ENCODE results near the gene RBL2. TPM values are rescaled to one million over a fixed set of nuclear protein-coding genes. Genes with fewer than 3 reads are reported as not detected.

RBL2 gene
- total RNA-seq, 1 donor from 2014 or later: 30.0 TPM

DNA sequence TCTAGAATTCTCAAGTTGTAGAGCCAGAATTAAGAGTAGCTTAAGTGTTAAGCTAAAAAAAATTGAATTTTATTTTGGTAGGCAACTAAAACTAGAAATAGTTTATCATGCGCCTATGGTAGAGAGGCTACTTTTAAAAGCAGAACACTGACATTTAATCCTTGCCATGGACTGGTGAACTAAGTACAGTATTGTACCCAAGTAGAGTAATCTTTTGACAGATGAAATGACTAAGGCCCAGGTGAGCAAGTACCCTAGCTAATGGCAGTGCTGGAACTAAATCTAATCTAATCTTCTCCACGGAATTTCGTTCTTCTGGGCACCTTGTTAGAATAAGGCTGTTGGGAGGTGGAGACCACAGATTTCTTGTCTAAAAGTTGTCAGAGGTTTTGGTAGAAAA, 11.8 kb downstream of the RBL2 start:
- DNase-seq (ENCODE audit: low read depth, low spot score): no peak

DNA sequence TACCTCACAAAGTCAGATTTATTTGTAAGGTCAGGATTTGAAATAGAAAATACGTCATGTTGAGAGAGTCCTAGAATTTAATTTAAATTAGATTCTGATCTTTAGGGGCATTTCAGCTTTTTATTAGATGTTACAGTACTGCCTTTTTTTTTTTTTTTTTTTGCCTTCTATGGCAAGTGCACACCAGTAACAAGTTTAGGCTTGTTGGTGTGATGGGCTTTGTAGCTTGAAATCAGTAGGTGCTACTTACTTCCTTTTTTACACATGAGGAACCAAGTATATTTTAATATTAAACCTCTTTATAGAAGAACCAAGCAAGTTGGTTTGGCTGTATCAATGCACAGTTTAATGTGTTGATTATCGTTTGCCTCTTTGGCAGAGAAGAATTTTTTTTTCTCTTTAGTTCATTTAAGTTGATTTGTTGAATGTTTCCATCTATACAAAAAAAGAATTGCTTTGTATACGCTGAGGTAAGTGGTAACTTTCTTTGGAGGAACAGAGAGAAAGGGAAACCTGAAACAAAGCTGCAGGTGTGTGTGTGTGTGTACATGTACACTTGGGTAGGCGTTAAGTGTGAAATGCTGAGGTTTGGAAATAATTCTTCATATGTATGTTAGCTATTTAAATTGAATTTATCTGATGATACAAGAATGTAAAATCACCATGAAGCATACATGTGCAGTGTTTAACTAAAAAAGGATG, 15.7 kb downstream of the RBL2 start:
- DNase-seq (ENCODE audit: low read depth, low spot score): no peak

DNA sequence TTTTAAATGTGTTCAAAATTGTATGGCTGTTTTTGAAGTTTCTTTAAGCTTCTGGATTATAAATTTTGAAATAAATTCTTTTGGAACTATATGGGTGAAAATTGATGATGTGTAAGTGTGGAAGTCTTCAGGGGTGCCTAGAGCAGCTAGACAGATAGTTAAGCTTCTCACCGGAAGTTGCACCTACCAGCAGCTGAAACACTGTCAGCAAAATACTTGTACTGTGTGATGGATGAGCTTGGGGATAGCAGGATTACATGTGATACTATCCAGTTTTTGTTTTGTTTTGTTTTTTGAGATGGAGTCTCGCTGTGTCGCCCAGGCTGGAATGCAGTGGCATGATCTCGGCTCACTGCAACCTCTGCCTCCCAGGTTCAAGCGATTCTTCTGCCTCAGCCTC, 19.7 kb downstream of the RBL2 start:
- DNase-seq (ENCODE audit: low read depth, low spot score): no peak

DNA sequence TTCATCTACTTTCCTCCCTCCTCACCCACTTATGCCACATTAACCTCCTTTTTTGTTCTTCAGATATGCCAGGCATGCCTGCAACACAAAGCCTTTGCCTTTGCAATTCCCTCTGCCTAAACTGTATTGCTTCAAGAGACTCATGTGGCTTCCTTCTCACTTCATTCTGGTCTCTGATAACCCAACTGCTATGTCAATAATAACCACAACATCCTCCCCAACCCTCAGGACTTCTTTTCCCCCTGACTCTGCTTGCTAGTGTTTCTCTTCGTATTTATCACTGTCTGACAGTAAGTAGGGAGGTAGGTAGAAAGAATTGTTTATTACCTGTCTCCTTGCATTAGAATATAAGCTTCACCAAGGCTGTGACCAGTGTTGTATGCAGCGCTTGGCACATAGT, 22.4 kb downstream of the RBL2 start:
- no peak for DNase-seq (ENCODE audit: low read depth, low spot score)

DNA sequence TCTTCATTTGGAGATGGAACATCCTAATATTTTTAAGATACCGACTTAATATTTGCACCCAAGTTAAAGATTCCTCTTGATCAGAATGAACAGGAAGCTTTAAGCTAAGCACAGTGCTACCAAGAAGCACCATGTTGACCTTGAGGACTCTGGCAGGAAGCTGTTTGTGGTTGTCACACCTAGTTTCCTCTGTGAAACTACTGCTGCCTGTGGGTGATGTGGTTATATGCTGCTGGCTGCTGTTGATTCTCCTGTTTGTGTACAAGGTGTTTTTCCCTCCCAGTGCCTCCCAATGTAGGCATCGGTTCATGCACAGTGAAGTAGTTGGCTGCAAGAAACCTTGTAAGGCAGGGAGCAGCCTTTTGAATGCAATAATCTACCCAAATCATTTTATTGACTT, 23.4 kb downstream of the RBL2 start:
- DNase-seq (ENCODE audit: low read depth, low spot score): no peak

DNA sequence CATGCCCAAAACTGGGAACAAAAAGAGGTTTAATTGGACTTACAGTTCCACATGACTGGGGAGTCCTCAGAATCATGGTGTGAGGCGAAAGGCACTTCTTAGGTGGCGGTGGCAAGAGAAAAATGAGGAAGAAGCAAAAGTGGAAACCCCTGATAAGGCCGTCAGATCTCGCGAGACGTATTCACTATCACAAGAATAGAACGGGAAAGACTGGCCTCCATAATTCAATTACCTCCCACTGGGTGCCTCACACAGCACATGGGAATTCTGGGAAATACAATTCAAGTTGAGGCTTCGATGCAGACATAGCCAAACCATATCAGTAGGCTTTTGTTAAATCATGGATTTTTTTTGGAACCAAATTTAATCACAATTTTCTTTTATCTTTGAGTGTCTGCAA, 24.4 kb downstream of the RBL2 start:
- DNase-seq (ENCODE audit: low read depth, low spot score): no peak

DNA sequence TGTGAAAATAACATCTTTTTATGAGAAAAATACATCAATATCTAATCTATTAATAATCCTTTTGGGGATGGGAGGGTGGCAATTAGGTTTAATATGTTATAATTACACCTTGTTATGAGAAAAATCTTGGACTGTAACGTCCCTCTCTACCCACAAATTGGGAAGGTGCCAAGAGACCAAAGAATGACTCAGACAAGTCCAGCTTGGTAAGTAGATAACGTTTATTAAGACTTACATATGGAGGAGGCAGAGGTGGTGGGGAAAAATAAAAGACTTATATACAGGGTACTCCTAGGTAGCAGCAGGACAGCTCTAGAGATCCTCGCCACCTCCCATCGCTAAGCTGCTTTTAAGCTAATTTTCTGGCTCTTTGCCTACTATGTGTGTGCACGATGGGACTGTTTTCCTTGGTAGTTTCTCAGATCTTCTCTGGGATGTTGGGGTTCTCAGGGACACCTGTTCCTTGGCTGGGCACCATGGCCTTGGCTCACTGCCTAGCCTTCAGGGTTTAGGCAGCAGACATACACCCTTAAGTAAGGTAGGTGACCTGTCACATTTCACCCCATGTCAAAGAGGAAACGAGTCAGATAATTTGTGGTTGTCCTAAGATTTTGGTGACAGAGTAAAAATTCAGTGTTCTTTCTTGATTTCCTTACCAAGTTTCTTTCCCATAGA, 31.5 kb downstream of the RBL2 start:
- DNase-seq (ENCODE audit: low read depth, low spot score): peak; percentile 58

DNA sequence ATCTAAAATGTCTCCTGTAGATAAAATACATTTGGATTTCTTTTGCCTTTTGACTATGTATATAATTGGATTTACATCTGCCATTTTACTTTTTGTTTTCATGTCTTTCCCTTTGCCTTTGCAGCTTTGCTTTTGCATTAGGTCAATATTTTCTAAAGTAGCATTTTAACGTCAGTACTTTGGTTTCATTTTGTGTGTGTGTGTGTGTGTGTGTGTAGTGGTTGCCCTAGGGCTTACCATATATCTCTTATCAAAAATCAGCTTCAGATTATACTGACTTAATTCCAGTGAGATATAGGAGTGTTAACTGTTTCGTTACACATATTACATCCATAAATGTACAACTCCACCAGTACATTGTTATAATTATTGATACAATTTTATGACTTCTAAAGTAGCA, 42.6 kb downstream of the RBL2 start:
- no peak for DNase-seq (ENCODE audit: low read depth, low spot score)

DNA sequence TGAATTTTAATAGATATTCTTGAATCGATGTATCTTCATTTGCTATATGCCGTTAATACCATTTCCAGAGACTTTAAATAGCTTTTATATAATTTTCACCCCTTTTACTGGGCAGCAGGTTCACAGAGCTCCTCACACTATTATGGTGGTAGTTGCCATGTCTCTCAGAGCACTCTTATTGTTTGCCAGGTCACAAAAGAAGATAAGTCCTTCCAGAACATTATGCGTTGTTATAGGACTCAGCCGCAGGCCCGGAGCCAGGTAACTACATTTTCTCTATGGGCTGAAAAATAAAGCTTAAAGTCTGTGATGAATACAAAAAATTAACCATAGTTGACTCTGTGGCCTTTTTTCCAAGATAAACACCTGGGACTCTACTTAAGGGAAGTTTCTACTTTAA, 44.7 kb downstream of the RBL2 start:
- DNase-seq (ENCODE audit: low read depth, low spot score): no peak

DNA sequence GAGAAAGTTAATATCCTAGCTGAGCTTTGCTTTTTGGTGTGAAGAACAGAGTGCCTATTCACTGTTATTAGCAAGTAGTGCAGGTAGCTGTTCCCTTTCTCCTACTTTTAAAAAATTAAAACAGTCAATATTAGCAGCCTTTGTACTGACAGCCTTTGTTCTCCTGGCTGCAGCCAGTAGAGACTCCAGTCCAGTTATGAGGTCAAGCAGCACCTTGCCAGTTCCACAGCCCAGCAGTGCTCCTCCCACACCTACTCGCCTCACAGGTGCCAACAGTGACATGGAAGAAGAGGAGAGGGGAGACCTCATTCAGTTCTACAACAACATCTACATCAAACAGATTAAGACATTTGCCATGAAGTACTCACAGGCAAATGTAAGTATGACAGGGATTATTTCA, 46.1 kb downstream of the RBL2 start:
- DNase-seq (ENCODE audit: low read depth, low spot score): no peak

DNA sequence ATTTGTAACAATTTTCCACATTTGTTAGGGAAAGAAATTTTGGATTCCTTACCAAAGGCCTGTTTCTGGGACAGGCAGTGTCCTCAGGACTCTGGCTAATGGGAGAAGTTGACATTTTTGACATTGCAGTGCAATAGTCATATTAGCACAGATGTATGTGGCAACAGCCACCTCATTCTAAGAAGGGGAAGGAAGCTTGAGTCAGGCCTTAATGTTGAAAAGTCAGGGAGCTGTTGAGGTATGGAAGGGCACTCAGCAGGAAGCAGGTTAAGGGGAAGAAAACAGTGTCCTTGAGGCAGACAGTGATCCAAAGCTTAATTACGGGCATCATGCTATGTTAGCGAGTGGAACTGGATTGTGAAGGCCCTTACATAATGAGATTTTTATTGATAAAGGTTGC, 47.9 kb downstream of the RBL2 start:
- no peak for DNase-seq (ENCODE audit: low read depth, low spot score)

DNA sequence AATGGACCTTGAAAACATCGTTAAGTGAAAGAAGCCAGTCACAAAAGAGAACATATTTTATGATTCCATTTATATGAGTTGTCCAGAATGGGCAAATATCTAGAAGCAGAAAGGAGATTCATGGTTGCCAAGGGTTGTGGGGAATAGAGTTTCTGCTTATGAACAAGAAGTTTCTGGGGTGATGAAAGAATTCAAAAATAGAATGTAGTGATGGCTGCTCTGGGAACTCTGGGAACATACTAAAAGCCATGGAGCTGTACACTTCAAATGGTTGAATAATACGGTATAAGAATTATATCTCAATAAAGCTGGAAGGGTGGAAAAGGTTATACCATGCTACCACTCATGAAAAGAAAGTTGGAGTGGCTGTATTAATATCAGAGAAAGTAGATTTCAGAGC, 50.3 kb downstream of the RBL2 start:
- DNase-seq (ENCODE audit: low read depth, low spot score): no peak

DNA sequence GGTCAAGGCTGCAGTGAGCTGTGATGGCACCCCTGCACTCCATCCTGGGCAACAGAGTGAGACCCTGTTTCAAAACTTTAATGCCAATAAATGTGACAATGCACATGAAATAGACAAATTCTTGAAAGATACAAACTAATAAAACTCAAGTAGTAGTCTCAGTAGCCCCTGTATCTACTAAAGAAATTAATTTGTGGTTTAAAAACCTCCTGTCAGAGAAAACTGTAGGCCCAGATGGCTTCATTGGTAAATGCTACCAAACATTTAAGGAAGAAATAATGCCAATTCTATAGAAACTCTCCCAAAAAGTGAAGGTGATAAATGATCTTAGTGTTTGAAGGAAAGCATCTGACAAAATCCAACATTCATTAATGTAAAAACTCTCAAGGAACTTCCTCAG, 52.0 kb downstream of the RBL2 start:
- DNase-seq (ENCODE audit: low read depth, low spot score): no peak

DNA sequence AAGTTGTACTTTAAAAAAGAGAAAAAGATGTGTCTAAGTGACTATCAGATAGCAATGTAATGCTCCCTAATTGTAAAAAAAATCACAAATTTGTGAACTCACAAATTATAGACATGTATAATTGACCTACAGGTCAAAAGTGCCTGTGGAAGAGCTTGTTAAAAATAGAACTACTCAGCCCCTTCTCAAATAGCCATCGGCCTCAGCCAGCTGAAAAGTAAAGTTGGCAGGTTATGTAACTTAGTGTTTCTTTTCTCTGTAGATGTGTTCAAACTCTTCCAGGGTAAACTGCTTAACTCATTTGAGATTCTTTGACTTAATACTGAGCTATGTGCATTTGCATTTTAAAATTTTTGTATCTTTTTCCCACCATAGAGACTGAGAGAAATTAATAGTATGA, 55.5 kb downstream of the RBL2 start:
- DNase-seq (ENCODE audit: low read depth, low spot score): no peak

DNA sequence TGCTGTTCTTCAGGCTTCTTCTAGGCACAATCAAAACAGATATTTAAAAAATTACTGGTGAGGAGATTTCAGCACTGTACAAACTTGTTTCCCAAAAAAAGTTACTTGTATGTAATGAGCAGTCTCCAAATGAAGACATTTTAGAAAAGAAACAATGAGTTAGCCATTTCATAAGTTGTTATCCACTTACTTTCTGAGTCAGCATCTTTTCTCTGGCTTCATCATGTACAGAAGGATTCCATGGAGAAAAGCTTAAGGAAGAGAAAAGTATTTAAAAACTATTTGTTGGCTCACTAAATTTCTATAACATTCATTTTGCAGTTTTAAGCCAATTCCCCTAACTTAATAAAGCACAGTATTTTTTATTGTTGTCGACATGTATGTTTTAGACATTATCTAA, 58.2 kb downstream of the RBL2 start:
- DNase-seq (ENCODE audit: low read depth, low spot score): no peak

DNA sequence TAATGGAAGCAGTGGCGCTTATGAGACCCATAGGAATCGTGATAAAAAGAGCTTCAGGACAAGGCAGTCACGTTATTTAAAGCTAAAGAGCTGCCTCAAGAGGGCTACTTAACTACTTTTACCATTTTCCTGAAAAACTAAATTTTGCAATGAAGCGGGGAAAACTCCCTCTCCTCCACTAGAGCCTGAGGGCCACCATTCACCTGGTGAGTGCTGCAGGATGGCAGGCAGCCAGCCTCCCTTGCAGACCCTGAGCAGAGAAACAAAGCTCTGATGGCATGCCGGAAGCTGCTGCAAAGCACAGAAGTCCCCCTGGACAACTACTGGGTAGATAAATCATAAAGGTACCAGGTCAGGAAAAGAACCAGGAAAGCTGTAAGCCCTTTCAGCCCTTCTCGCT, 60.4 kb downstream of the RBL2 start:
- no peak for DNase-seq (ENCODE audit: low read depth, low spot score)

DNA sequence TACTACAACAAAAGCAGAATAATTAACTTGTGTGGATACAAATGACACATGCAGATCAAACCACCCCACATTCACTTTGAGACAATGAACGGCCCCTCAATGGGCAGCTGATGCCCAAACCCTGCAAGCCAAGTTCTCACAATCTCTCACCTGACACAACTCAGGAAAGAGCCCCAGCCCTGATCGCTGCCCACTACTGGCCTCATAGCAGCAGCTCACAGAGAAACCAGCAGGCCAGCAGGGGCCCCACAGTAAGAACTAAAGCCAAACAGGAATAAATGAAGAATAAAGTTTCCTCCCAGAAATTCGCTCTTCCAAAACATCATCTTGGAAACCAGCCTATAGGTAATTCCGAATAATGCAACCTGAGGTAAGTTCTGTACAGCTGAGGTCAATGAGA, 61.1 kb downstream of the RBL2 start:
- DNase-seq (ENCODE audit: low read depth, low spot score): no peak

DNA sequence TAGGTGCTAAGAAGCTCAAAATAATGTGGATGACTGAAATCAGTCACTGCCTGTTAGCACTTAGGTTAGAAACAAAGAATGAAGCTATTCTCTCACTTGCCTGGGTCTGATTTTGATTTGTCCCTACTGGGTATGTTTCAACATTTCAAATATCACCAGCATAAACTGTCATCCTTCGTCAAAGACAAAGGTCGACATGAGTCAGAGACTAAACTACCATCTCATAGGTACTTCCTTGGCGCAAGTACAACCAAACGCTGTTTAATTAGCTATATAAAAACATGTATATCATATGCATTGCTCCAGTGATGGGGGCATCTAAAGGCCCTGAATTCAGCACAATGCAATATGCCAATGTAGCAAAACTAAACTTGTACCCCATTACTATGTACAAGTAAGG, 64.7 kb downstream of the RBL2 start:
- DNase-seq (ENCODE audit: low read depth, low spot score): no peak

DNA sequence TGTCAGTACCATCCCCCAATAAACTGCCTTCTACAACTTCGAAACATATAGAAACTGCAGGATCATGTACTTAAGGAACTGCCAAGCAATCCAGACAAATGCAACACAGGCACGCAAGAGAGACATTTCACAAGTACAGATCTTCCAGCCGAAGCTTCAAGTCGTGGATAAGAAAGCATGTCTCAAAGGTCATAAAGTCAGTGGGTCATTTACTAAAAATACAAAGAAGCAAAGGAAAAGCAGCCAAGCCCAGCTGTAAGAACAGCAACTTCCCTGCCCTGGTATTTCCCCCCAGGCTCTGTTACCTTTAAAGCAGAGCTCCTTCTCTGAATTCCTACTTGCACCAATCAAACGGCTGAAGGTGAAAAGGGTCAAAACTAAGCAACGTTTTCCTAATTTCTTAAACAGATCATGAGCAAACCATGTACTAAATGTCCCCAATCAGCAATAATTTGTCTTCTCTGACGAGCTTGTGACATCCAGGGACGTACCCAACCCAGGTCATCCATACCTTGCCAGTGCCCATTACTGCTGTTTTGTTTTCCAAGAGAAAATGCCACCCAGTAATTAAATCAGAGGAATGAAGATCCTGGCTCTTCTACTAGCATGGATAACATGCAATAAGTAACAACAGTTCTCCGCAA, 67.1 kb downstream of the RBL2 start:
- no peak for DNase-seq (ENCODE audit: low read depth, low spot score)

DNA sequence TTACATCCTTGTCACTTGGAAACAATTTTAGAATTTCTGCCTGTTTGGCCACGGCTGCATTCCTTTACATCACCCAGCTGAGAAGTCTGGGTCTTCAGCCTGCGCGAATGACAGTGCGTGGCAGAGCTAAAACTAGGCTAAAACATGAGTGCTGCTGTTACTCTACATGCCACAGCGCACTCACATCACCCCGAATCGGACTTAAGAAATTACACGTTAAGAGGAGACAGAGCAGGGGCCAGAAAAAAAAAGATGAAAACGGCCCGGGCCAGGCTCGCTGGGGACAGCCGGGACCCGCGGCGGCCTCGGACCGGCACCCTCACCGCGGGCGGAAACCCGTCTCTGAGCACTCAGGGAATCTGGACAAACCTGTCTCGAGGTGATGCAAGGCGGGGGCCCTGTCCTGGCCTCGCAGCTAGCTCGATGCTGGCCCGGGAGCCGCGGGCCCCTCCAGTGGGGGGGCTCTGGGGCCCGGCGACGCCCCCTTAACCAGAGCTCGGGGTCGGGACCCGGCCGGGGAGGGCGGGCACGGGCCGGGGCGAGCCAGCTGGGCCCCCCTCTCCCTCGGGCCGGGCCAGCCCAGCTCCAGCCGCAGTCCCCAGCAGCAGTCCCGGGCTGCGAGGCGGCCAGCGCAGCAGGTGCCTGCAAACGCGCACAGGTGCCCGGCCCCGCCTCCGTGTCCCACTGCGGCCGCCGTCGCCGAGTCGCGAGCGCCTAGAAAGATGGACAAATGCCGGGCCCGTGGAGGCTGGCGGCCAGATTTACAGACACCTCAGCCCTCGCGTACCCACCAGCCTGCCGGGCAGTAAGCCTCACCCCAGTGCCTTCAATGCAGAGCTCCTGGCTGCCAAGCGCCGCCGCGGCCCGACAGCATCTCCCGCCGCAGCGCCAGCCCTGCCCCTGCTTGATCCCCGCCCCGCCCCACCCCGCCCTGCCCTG, 68.3 kb downstream of the RBL2 start, which contains the start of gene AKTIP:
AKTIP (minus strand) TSS at position 879 of the 939 bp plus-strand sequence. CDS start 2,950 bp downstream, outside the sequence.
- DNase-seq (ENCODE audit: low read depth, low spot score): no peak

DNA sequence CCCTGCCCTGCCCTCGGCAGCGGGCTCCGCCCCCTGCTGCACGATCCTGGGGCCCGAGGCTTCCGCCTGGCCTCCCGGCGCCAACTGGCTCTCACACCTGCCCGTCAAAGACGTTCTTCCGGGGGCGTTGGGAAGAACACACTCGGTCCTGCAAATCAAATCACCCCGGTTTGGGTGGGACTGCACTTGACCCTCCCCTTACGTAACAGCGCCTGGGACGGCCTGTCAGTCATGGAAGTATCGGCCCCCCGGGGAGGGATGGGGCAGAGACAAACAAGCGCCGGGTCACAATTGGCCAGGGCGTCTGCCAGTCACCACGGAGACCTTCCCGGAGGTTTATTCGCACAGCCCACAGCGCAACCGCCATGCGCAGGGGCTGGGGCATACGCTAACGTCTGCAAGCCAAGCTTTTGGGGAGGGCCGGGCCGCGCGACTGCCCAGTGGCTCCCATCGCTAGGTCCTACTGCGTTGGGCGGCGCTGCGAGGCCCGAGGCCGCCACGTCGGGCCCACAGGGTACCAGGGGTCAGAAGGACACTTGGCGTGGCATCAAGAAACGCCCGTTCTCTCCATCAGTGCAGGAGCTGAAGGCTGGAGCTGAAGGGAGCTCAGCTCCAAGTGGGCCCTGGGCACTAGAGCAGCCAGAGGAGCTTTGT, 69.1 kb downstream of the RBL2 start:
- DNase-seq (ENCODE audit: low read depth, low spot score): peak; percentile 100
